HEK293 (cell line): ENCODE results near the gene ZNF821.

Experiments used
- CTCF ChIA-PET: fragments of 350-600 bp; formaldehyde crosslinking; extraction: SDS; loops from one replicate; lab custom pipeline; 2021; ENCODE audit warnings: antibody characterized with exemption; lab: Yijun Ruan, JAX
- POLR2A ChIA-PET: fragments of 300-600 bp; formaldehyde crosslinking; extraction: SDS; loops from one replicate; lab custom pipeline; 2020; ENCODE audit warnings: antibody characterized with exemption, inconsistent platforms; lab: Yijun Ruan, JAX
- H3K27ac ChIP-seq: fragments of 200-500 bp; sonication (Bioruptor generic); 2 replicates; pipeline ENCODE4 v1.5.1; 2014; ENCODE audit warnings: low read depth, low read length, control low read depth, inconsistent platforms; ENCODE audit errors: extremely low read depth
- H3K36me3 ChIP-seq, 2 experiments: fragments of 200-500 bp in 1 of 2; sonication (Bioruptor generic) in 1 of 2; 1 replicate in 1 of 2; 2 replicates in 1 of 2; pipeline ENCODE4 v1.5.1; 2014 to 2017; ENCODE audit warnings: inconsistent platforms in 2 of 2, low read length in 2 of 2; ENCODE audit not compliant: control insufficient read depth in 2 of 2, insufficient read depth in 1 of 2
- H3K4me1 ChIP-seq: fragments of 200-500 bp; sonication (Bioruptor generic); 2 replicates; pipeline ENCODE4 v1.5.1; 2014; ENCODE audit warnings: mild to moderate bottlenecking, low read length, inconsistent platforms; ENCODE audit not compliant: control insufficient read depth, insufficient read depth
- H3K4me3 ChIP-seq: 2 replicates; pipeline ENCODE4 v1.5.1; 2011; ENCODE audit warnings: low read depth, mild to moderate bottlenecking, control low read depth, low read length, moderate library complexity
- H3K9me3 ChIP-seq: fragments of 200-500 bp; sonication (Bioruptor generic); 2 replicates; pipeline ENCODE4 v1.5.1; 2014; ENCODE audit warnings: low read depth, low read length, inconsistent platforms; ENCODE audit not compliant: control insufficient read depth, insufficient read depth
- GLI4 ChIP-seq: fragments of 450-650 bp; formaldehyde crosslinking; IDR thresholded peaks from 2 replicates; pipeline ENCODE4 v1.5.1; 2016; ENCODE audit warnings: missing biosample characterization, missing genetic modification characterization
- KLF16 ChIP-seq: fragments of 450-650 bp; formaldehyde crosslinking; IDR thresholded peaks from 2 replicates; pipeline ENCODE4 v1.5.1; 2017; ENCODE audit warnings: missing biosample characterization, missing genetic modification characterization
- PRDM4 ChIP-seq: fragments of 450-650 bp; formaldehyde crosslinking; IDR thresholded peaks from 2 replicates; pipeline ENCODE4 v1.5.1; 2017; ENCODE audit warnings: missing biosample characterization, missing genetic modification characterization
- SALL2 ChIP-seq: fragments of 450-650 bp; formaldehyde crosslinking; IDR thresholded peaks from 2 replicates; pipeline ENCODE4 v1.5.0; 2017; ENCODE audit warnings: missing biosample characterization, mild to moderate bottlenecking, missing genetic modification characterization, borderline replicate concordance
- ZBTB1 ChIP-seq: fragments of 450-650 bp; formaldehyde crosslinking; IDR thresholded peaks from 2 replicates; pipeline ENCODE4 v1.5.1; 2016; ENCODE audit warnings: missing biosample characterization, missing genetic modification characterization
- ZNF16 ChIP-seq: fragments of 450-650 bp; formaldehyde crosslinking; IDR thresholded peaks from 2 replicates; pipeline ENCODE4 v1.5.1; 2016; ENCODE audit warnings: low read depth, missing biosample characterization, missing genetic modification characterization
- ZNF19 ChIP-seq: fragments of 450-650 bp; formaldehyde crosslinking; IDR thresholded peaks from 2 replicates; pipeline ENCODE4; 2016; ENCODE audit warnings: missing biosample characterization, missing genetic modification characterization, low read depth
- ZNF274 ChIP-seq, 2 experiments: fragments of 200-500 bp in 1 of 2; fragments of 450-650 bp in 1 of 2; sonication (Bioruptor generic) in 1 of 2; formaldehyde crosslinking in 1 of 2; IDR thresholded peaks; 2 replicates each; pipeline versions ENCODE4 v1.5.1 to v1.6.1; 2014 to 2016; ENCODE audit warnings: borderline replicate concordance in 1 of 2, inconsistent platforms in 1 of 2, low read length in 1 of 2, missing biosample characterization in 1 of 2, missing genetic modification characterization in 1 of 2
- ZNF366 ChIP-seq: fragments of 450-650 bp; formaldehyde crosslinking; conservative IDR thresholded peaks from 2 replicates; pipeline ENCODE4 v1.5.1; 2016; ENCODE audit warnings: missing biosample characterization, missing genetic modification characterization
- ZNF416 ChIP-seq: fragments of 450-650 bp; formaldehyde crosslinking; IDR thresholded peaks from 2 replicates; pipeline ENCODE4 v1.5.1; 2016; ENCODE audit warnings: missing biosample characterization, missing genetic modification characterization
- ZNF514 ChIP-seq: fragments of 450-650 bp; formaldehyde crosslinking; IDR thresholded peaks from 2 replicates; pipeline ENCODE4 v1.5.1; 2016; ENCODE audit warnings: missing biosample characterization, missing genetic modification characterization
- ZNF621 ChIP-seq: fragments of 450-650 bp; formaldehyde crosslinking; IDR thresholded peaks from 2 replicates; pipeline ENCODE4 v1.5.1; 2017; ENCODE audit warnings: missing biosample characterization, missing genetic modification characterization
- ZNF623 ChIP-seq: fragments of 450-650 bp; formaldehyde crosslinking; IDR thresholded peaks from 2 replicates; pipeline ENCODE4 v1.5.1; 2016; ENCODE audit warnings: missing biosample characterization, missing genetic modification characterization
- ZNF624 ChIP-seq: fragments of 450-650 bp; formaldehyde crosslinking; IDR thresholded peaks from 2 replicates; pipeline ENCODE4 v1.5.1; 2017; ENCODE audit warnings: missing biosample characterization, missing genetic modification characterization
- ZNF677 ChIP-seq: fragments of 450-650 bp; IDR thresholded peaks from 2 replicates; pipeline ENCODE4 v1.5.0; 2018; ENCODE audit warnings: missing biosample characterization, mild to moderate bottlenecking, missing genetic modification characterization, moderate library complexity
- ZNF707 ChIP-seq: fragments of 450-650 bp; formaldehyde crosslinking; IDR thresholded peaks from 2 replicates; pipeline ENCODE4 v1.5.1; 2016; ENCODE audit warnings: missing biosample characterization, missing genetic modification characterization
- ZNF747 ChIP-seq: fragments of 450-650 bp; formaldehyde crosslinking; IDR thresholded peaks from 2 replicates; pipeline ENCODE4 v1.5.1; 2016; ENCODE audit warnings: missing biosample characterization, missing genetic modification characterization
- ZNF768 ChIP-seq: fragments of 450-650 bp; formaldehyde crosslinking; IDR thresholded peaks from 2 replicates; pipeline ENCODE4 v1.5.1; 2018; ENCODE audit warnings: missing biosample characterization, mild to moderate bottlenecking, missing genetic modification characterization
- ZNF830 ChIP-seq: fragments of 450-650 bp; IDR thresholded peaks from 2 replicates; pipeline ENCODE4 v1.5.0; 2018; ENCODE audit warnings: missing biosample characterization, missing genetic modification characterization, low read depth, mild to moderate bottlenecking, moderate library complexity
- ZNF837 ChIP-seq: fragments of 450-650 bp; formaldehyde crosslinking; IDR thresholded peaks from 2 replicates; pipeline ENCODE4 v1.5.1; 2016; ENCODE audit warnings: missing biosample characterization, missing genetic modification characterization
- TF ChIP-seq, protein P1 (sequence below): fragments of 450-650 bp; formaldehyde crosslinking; IDR thresholded peaks from 2 replicates; pipeline ENCODE4 v1.5.1; 2017; ENCODE audit warnings: missing biosample characterization, mild to moderate bottlenecking, missing genetic modification characterization, moderate library complexity
- TF ChIP-seq, protein P2 (sequence below): fragments of 450-650 bp; formaldehyde crosslinking; IDR thresholded peaks from 2 replicates; pipeline ENCODE4 v1.5.1; 2016; ENCODE audit warnings: missing biosample characterization, missing genetic modification characterization

ZNF821 gene

GRCh38 chr16:71931599-71931998, 47.6 kb upstream of the ZNF821 start:
- ChIA-PET POLR2A (no interaction called here), CTCF (interaction anchor here (0.6 kb wide), 2 partner anchors 121 to 311 kb away, joined by 3 to 6 read pairs; no protein-coding TSS in a partner anchor)
- Histone ChIP-seq H3K36me3 (peaks cover 30 to 79% of the 10 kb centered on the region in 2 experiments), H3K27ac (no peak overlapping the region), H3K9me3 (no peaks in the 10 kb centered on the region), H3K4me3 (no peak overlapping the region), H3K4me1 (peaks cover 20% of the 10 kb centered on the region; the same call in 1 of the 2 replicates)
- TF ChIP-seq ZBTB1 (tag by site-specific recombination), result no peak
- TF ChIP-seq ZNF621 (tag by site-specific recombination), result no peak
- TF ChIP-seq KLF16 (tag by site-specific recombination), result no peak
- TF ChIP-seq ZNF19 (tag by site-specific recombination), result no peak
- no peak for TF ChIP-seq ZNF623
- TF ChIP-seq ZNF366 (tag by site-specific recombination), result no peak

- POLR2A ChIA-PET, result interaction anchor here (0.6 kb wide), 1 partner anchor 74 kb away, joined by 4 read pairs; no protein-coding TSS in a partner anchor
These were observed 47.0 kb upstream of the ZNF821 start for GRCh38 chr16:71931001-71931400.

More at GRCh38 chr16:71931001-71931400, 47.0 kb upstream of the ZNF821 start:
- Histone ChIP-seq H3K4me1 (peaks cover 20% of the 10 kb centered on the region; the same call in 1 of the 2 replicates), H3K27ac (no peak overlapping the region), H3K9me3 (no peaks in the 10 kb centered on the region), H3K4me3 (no peak overlapping the region), H3K36me3 (peaks cover 35 to 83% of the 10 kb centered on the region in 2 experiments)
- TF ChIP-seq SALL2 (tag by site-specific recombination) (no peak), ZNF837 (tag by site-specific recombination) (no peak), ZNF747 (tag by site-specific recombination) (no peak), ZNF707 (no peak), ZNF16 (tag by site-specific recombination) (no peak), ZNF830 (tag by site-specific recombination) (no peak), GLI4 (no peak), ZNF768 (no peak), ZNF677 (tag by site-specific recombination) (no peak), ZNF514 (tag by site-specific recombination) (no peak), PRDM4 (tag by site-specific recombination) (no peak), ZNF624 (tag by site-specific recombination) (no peak), ZNF274 (IDR thresholded peaks at IDR 0.05; ENCODE audit: low read length) (no peak), ZNF274 (tag by site-specific recombination; IDR thresholded peaks at IDR 0.05; ENCODE audit: borderline replicate concordance) (no peak), ZNF416 (tag by site-specific recombination) (no peak)
- TF ChIP-seq, protein P1, sequence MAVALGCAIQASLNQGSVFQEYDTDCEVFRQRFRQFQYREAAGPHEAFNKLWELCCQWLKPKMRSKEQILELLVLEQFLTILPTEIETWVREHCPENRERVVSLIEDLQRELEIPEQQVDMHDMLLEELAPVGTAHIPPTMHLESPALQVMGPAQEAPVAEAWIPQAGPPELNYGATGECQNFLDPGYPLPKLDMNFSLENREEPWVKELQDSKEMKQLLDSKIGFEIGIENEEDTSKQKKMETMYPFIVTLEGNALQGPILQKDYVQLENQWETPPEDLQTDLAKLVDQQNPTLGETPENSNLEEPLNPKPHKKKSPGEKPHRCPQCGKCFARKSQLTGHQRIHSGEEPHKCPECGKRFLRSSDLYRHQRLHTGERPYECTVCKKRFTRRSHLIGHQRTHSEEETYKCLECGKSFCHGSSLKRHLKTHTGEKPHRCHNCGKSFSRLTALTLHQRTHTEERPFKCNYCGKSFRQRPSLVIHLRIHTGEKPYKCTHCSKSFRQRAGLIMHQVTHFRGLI, result no peak
- TF ChIP-seq, protein P2, sequence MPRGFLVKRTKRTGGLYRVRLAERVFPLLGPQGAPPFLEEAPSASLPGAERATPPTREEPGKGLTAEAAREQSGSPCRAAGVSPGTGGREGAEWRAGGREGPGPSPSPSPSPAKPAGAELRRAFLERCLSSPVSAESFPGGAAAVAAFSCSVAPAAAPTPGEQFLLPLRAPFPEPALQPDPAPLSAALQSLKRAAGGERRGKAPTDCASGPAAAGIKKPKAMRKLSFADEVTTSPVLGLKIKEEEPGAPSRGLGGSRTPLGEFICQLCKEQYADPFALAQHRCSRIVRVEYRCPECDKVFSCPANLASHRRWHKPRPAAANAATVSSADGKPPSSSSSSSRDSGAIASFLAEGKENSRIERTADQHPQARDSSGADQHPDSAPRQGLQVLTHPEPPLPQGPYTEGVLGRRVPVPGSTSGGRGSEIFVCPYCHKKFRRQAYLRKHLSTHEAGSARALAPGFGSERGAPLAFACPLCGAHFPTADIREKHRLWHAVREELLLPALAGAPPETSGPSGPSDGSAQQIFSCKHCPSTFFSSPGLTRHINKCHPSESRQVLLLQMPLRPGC, result no peak
- CTCF ChIA-PET, result interaction anchor here (0.6 kb wide), 1 partner anchor 121 kb away, joined by 6 read pairs; no protein-coding TSS in a partner anchor
